H9 (cell line): ENCODE results near the gene CHST1. TPM values are rescaled to one million over a fixed set of nuclear protein-coding genes. Genes with fewer than 3 reads are reported as not detected.
A peak's percentile ranks its signal among the peaks of the same experiment; 100 is the strongest.

ENCODE experiments used
- DNase-seq: peaks from one replicate; pipeline ENCODE4 v3.0.0-alpha.2; 2017
- H2AFZ ChIP-seq: one replicate; pipeline ENCODE4 v1.6.1; 2013; ENCODE audit warnings: mild to moderate bottlenecking, low read length, control low read depth, moderate library complexity
- H2AK5ac ChIP-seq: 2 replicates; pipeline ENCODE4 v1.6.1; 2013; ENCODE audit warnings: low read length, control low read depth, mixed read lengths; ENCODE audit not compliant: insufficient read length
- H2BK120ac ChIP-seq: one replicate; pipeline ENCODE4 v1.6.1; 2013; ENCODE audit warnings: low read depth, mild to moderate bottlenecking, low read length, control low read depth, inconsistent platforms; ENCODE audit not compliant: poor library complexity, severe bottlenecking
- H2BK12ac ChIP-seq: 2 replicates; pipeline ENCODE4 v1.6.1; 2013; ENCODE audit warnings: low read length, control low read depth, mixed read lengths, low read depth; ENCODE audit not compliant: insufficient read length
- H2BK15ac ChIP-seq: 2 replicates; pipeline ENCODE4 v1.6.1; 2013; ENCODE audit warnings: low read depth, low read length, control low read depth
- H2BK20ac ChIP-seq: one replicate; pipeline ENCODE4 v1.6.1; 2013; ENCODE audit warnings: low read depth, mild to moderate bottlenecking, low read length, control low read depth, inconsistent platforms; ENCODE audit not compliant: poor library complexity, severe bottlenecking
- H2BK5ac ChIP-seq: 2 replicates; pipeline ENCODE4 v1.6.1; 2013; ENCODE audit warnings: low read length, control low read depth, mixed read lengths; ENCODE audit not compliant: insufficient read length
- H3K14ac ChIP-seq: 2 replicates; pipeline ENCODE4 v1.6.1; 2013; ENCODE audit warnings: low read length, control low read depth; ENCODE audit not compliant: insufficient read depth
- H3K18ac ChIP-seq: 2 replicates; pipeline ENCODE4 v1.6.1; 2013; ENCODE audit warnings: low read depth, mild to moderate bottlenecking, mixed read lengths, low read length, control low read depth; ENCODE audit not compliant: insufficient read length
- H3K23ac ChIP-seq: 2 replicates; pipeline ENCODE4 v1.6.1; 2013; ENCODE audit warnings: low read length, control low read depth, mixed read lengths, low read depth; ENCODE audit not compliant: insufficient read length
- H3K23me2 ChIP-seq: 2 replicates; pipeline ENCODE4 v1.6.1; 2013; ENCODE audit warnings: low read depth, mild to moderate bottlenecking, mixed read lengths, low read length, control low read depth; ENCODE audit not compliant: insufficient read length, poor library complexity, severe bottlenecking
- H3K27ac ChIP-seq: 2 replicates; pipeline ENCODE4 v1.5.1; 2013; ENCODE audit warnings: low read length, control low read depth, mixed read lengths, low read depth; ENCODE audit not compliant: insufficient read length
- H3K27me3 ChIP-seq: 2 replicates; pipeline ENCODE4 v1.6.1; 2013; ENCODE audit warnings: low read length, control low read depth, inconsistent platforms; ENCODE audit not compliant: insufficient read depth
- H3K4ac ChIP-seq: 2 replicates; pipeline ENCODE4 v1.6.1; 2013; ENCODE audit warnings: low read depth, mild to moderate bottlenecking, control low read depth, inconsistent platforms, low read length, moderate library complexity
- H3K4me1 ChIP-seq: 2 replicates; pipeline ENCODE4 v1.6.1; 2013; ENCODE audit warnings: low read length, control low read depth, inconsistent platforms; ENCODE audit not compliant: insufficient read depth
- H3K4me2 ChIP-seq: 2 replicates; pipeline ENCODE4 v1.6.1; 2013; ENCODE audit warnings: low read length, control low read depth, mixed read lengths; ENCODE audit not compliant: insufficient read length, insufficient read depth
- H3K56ac ChIP-seq: 2 replicates; pipeline ENCODE4 v1.6.1; 2013; ENCODE audit warnings: low read depth, mild to moderate bottlenecking, mixed read lengths, low read length, control low read depth; ENCODE audit not compliant: insufficient read length
- H3K79me1 ChIP-seq: 2 replicates; pipeline ENCODE4 v1.6.1; 2013; ENCODE audit warnings: low read depth, mild to moderate bottlenecking, moderate library complexity, low read length, control low read depth, inconsistent platforms; ENCODE audit not compliant: insufficient read depth, poor library complexity, severe bottlenecking
- H3K79me2 ChIP-seq: 2 replicates; pipeline ENCODE4 v1.6.1; 2013; ENCODE audit warnings: low read length, control low read depth, inconsistent platforms; ENCODE audit not compliant: insufficient read depth
- H3K9ac ChIP-seq: 2 replicates; pipeline ENCODE4 v1.6.1; 2013; ENCODE audit warnings: low read length, control low read depth, mixed read lengths; ENCODE audit not compliant: insufficient read length; ENCODE audit errors: extremely low read depth
- H3K9me3 ChIP-seq: one replicate; pipeline ENCODE4 v1.6.1; 2013; ENCODE audit warnings: low read depth, low read length, inconsistent platforms; ENCODE audit not compliant: control insufficient read depth
- H3T11ph ChIP-seq: one replicate; pipeline ENCODE4 v1.6.1; 2013; ENCODE audit warnings: mild to moderate bottlenecking, low read length, control low read depth, inconsistent platforms
- H4K20me1 ChIP-seq: one replicate; pipeline ENCODE4 v1.6.1; 2013; ENCODE audit not compliant: control insufficient read depth, insufficient read length, insufficient read depth
- H4K5ac ChIP-seq: 2 replicates; pipeline ENCODE4 v1.6.1; 2013; ENCODE audit warnings: low read depth, mild to moderate bottlenecking, mixed read lengths, low read length, control low read depth; ENCODE audit not compliant: insufficient read length
- H4K8ac ChIP-seq: replicated peaks from 2 replicates; pipeline ENCODE4 v1.6.1; 2013; ENCODE audit warnings: low read length, control low read depth, mixed read lengths, low read depth; ENCODE audit not compliant: insufficient read length
- H4K91ac ChIP-seq: 2 replicates; pipeline ENCODE4 v1.6.1; 2013; ENCODE audit warnings: low read depth, mild to moderate bottlenecking, moderate library complexity, mixed read lengths, low read length, control low read depth; ENCODE audit not compliant: insufficient read length
- H3K27ac Mint-ChIP-seq, 3 experiments: 2 replicates in 2 of 3; 3 replicates in 1 of 3; pipeline ENCODE4 v1.8.0; 2020 to 2021; ENCODE audit warnings: mixed read lengths in 3 of 3, mild to moderate bottlenecking in 1 of 3, moderate library complexity in 1 of 3
- H3K27me3 Mint-ChIP-seq: 2 replicates; pipeline ENCODE4 v1.8.0; 2021; ENCODE audit warnings: low read depth, mild to moderate bottlenecking, moderate library complexity, mixed read lengths
- H3K36me3 Mint-ChIP-seq, 3 experiments: 2 replicates in 2 of 3; 3 replicates in 1 of 3; pipeline ENCODE4 v1.8.0; 2020 to 2021; ENCODE audit warnings: low read depth in 3 of 3, mixed read lengths in 3 of 3; ENCODE audit not compliant: insufficient read depth in 1 of 3
- H3K4me1 Mint-ChIP-seq, 2 experiments: 2 replicates each; pipeline ENCODE4 v1.8.0; 2020; ENCODE audit warnings: mixed read lengths in 2 of 2
- H3K4me3 Mint-ChIP-seq, 2 experiments: 2 replicates in 1 of 2; 3 replicates in 1 of 2; pipeline ENCODE4 v1.8.0; 2020 to 2021; ENCODE audit warnings: mild to moderate bottlenecking in 2 of 2, mixed read lengths in 2 of 2, moderate library complexity in 1 of 2
- H3K9me3 Mint-ChIP-seq, 2 experiments: 2 replicates in 1 of 2; 3 replicates in 1 of 2; pipeline ENCODE4 v1.8.0; 2020; ENCODE audit warnings: mild to moderate bottlenecking in 2 of 2, mixed read lengths in 2 of 2, moderate library complexity in 1 of 2
- WGBS: extraction: QIAGEN DNeasy Blood & Tissue Kit; methylation state at CpG from one replicate; pipeline ENCODE4 v1.1.7; 2013; ENCODE audit warnings: missing lambda C conversion rate, low lambda C conversion rate, mixed read lengths; ENCODE audit not compliant: insufficient read length; ENCODE audit errors: extremely low coverage; 5-methylcytosine and 5-hydroxymethylcytosine counted together
- total RNA-seq: library from RNA; stranded (reverse); gene quantifications from 2 replicates; pipeline ENCODE4 v1.2.1, GENCODE V29; 2021
- TF ChIP-seq, protein P1 (sequence below): fragments of 200-600 bp; sonication (generic); conservative IDR thresholded peaks from 3 replicates; pipeline ENCODE4 v1.8.0; 2021; ENCODE audit warnings: antibody characterized with exemption, mild to moderate bottlenecking

Gene CHST1
- total RNA-seq, 1 experiment from 2014 or later = 0.57 TPM

DNA sequence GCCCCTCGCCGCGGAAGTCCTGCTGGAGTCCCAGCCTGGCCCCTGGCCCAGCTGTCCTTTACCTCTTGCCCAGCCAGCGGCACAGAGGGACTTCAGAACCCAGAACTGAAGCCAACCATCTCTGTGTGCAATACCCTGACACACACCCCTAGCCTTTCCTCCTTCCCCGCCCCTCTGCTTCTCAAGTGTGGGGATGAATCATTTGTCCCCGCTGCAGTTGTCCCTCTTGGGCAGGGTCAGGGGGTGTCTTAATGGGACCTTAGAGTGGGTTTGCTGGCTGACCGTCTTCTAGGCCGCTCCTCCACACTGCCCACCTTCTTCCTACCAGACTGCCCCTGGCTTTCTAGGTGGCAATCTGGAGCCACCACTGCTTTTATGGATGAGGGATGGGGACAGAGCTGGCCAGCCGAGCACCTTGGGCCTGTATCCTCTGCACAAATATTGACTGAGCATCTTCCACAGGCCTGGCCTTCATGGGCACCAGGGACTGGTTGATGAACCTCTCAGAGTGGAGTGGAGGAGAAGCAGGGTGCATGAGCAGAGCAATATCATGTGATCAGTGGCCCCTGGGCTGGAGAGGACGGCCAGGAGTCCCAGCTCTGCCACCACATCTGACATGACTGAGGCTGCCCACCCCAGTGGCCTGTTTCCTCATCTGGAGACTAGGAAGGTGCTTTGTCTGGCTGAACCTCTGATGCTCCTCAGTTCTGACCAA lies 668 bp upstream of the CHST1 start:
- no peaks in the 10 kb centered on the region for H3K9me3 ChIP-seq
- no peak overlapping the region for H2BK15ac ChIP-seq
- no peak overlapping the region for H3K4ac ChIP-seq
- H3K27ac ChIP-seq = no peak overlapping the region
- no peaks in the 10 kb centered on the region; the same call in 1 of the 2 replicates for H3K4me1 ChIP-seq
- H4K8ac ChIP-seq = no peak overlapping the region
- no peak overlapping the region for H3K23ac ChIP-seq
- peaks cover 17% of the 10 kb centered on the region; the same call in 1 of the 2 replicates for H3K27me3 ChIP-seq
- no peak overlapping the region for H4K91ac ChIP-seq
- no peak overlapping the region for H2BK5ac ChIP-seq
- H3K18ac ChIP-seq = no peak overlapping the region
- H3K27ac Mint-ChIP-seq = no peak overlapping the region
- no peak overlapping the region for H2BK12ac ChIP-seq
- no peak overlapping the region for H3K14ac ChIP-seq
- no peaks in the 10 kb centered on the region; a peak in 1 of 5 replicates for H3K9me3 Mint-ChIP-seq
- no peak overlapping the region for H2BK120ac ChIP-seq
- H3K4me2 ChIP-seq = no peak overlapping the region
- peaks cover 23 to 36% of the 10 kb centered on the region in 2 experiments for H3K4me1 Mint-ChIP-seq
- no peak overlapping the region for H3K9ac ChIP-seq
- no peak overlapping the region for H3T11ph ChIP-seq
- H2BK20ac ChIP-seq = no peak overlapping the region
- H3K4me3 Mint-ChIP-seq = peak overlapping the region; percentile 65 to 81
- H3K56ac ChIP-seq = no peak overlapping the region
- H4K5ac ChIP-seq = no peak overlapping the region
- no peaks in the 10 kb centered on the region for H3K36me3 Mint-ChIP-seq
- no peak for DNase-seq
- H2AK5ac ChIP-seq = no peak overlapping the region
- peaks cover 3% of the 10 kb centered on the region for H4K20me1 ChIP-seq
- no CpG with 5 or more reads among the region's 10 CpGs for WGBS
- no peak overlapping the region for H2AFZ ChIP-seq
- peaks cover 10% of the 10 kb centered on the region for H3K23me2 ChIP-seq
- H3K79me2 ChIP-seq = no peaks in the 10 kb centered on the region
- no peaks in the 10 kb centered on the region for H3K79me1 ChIP-seq
- H3K27me3 Mint-ChIP-seq = peaks cover 77% of the 10 kb centered on the region
- TF ChIP-seq, protein P1, sequence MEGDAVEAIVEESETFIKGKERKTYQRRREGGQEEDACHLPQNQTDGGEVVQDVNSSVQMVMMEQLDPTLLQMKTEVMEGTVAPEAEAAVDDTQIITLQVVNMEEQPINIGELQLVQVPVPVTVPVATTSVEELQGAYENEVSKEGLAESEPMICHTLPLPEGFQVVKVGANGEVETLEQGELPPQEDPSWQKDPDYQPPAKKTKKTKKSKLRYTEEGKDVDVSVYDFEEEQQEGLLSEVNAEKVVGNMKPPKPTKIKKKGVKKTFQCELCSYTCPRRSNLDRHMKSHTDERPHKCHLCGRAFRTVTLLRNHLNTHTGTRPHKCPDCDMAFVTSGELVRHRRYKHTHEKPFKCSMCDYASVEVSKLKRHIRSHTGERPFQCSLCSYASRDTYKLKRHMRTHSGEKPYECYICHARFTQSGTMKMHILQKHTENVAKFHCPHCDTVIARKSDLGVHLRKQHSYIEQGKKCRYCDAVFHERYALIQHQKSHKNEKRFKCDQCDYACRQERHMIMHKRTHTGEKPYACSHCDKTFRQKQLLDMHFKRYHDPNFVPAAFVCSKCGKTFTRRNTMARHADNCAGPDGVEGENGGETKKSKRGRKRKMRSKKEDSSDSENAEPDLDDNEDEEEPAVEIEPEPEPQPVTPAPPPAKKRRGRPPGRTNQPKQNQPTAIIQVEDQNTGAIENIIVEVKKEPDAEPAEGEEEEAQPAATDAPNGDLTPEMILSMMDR = no peak
